Activated CD4-positive, alpha-beta T cell treated with anti-CD3 and anti-CD28 coated beads for 24 hours (primary cell): Measurements from ENCODE around the gene FAT1.
"Not testable (repeated sequence)": the region's sequence is repeated elsewhere in the genome, so short reads cannot be mapped to it uniquely, and the experiment has no call there.

Experiments
- DNase-seq, 2 donors: peaks; one replicate each; pipeline ENCODE4 v3.0.0-alpha.2; 2020; ENCODE audit warnings: low read depth in 2 of 2

The FAT1 gene

DNA sequence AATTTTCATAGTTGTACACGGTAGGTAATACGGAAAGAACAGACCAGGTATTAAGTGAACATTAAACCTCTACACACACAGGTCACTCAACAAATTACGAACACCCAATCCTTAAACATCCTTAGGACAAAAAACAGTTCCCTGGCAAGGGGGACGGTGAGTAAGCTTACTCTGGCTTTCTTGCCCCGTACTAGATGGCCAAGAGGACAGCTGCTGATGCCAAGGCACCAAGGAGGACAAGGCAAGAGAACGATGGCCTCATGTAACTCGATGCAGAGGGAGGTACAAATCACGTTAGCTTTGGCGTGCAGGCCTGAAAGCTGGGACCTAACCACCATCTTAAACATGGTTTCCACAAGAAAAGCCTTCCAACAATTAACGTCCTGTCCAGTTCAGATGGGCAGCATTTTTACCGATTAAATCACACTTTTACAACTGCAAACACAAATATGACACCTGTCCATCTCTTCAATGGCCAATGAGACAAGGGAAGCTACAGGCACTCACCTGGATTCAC lies 23.7 kb downstream of the FAT1 start:
- DNase-seq = no peak

DNA sequence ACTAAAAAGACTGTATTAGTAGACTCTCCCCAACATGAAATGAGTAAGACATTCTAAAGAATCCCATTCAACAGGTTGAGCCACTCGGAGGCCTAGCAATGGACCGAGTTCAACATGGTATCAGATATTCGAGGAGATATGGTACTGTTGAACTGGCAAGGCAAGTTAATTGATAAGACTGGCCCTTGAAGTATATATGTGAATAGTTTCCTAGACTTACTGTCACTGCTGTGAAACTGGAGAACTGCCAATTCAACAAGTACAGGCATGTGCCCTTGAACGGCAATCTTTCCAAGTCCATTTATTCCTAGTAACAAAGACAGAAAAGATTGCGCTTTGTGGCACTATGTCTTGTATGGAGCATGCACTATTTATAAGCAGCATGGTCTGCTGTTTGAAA lies 24.4 kb downstream of the FAT1 start:
- DNase-seq = no peak

GRCh38 chr4:186698525-186698924 lies 25.1 kb downstream of the FAT1 start:
- DNase-seq = no peak

DNA sequence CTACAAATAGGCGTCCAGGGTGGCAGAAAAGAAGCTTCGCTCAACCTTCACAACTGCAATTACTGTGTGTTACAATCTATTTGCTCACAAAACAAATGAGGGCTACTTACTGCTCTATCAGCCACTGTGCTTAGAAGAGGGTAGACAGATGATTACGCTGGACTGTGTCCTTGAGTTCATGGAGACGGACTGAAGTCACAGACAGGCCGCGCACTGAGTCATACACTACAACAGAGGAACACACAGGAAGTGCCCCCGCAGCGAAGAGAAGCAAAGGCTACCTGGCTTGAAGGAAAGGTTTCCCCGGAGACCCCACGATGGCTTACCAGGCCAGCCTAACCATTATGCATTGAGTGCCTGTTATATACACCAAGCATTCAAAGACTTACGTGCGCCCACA lies 25.6 kb downstream of the FAT1 start:
- DNase-seq = no peak

DNA sequence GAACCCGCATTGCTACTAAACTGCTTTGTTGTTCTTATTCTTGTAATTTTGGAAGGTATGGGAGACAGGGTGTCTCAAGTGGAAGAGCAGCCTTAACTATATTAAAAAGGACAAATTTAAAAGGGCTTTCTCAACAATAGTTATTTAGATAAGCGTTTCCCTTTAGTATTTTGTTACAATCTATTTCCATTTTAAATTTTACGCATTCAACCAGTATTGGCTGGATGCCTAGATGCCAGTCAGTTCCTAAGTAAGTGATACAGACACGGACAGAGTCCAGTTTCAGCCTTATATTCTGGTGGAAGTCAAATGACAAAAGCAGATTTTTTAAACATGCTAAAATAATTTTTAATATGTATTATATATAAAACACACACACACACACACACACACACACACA lies 28.3 kb downstream of the FAT1 start:
- DNase-seq = no peak

DNA sequence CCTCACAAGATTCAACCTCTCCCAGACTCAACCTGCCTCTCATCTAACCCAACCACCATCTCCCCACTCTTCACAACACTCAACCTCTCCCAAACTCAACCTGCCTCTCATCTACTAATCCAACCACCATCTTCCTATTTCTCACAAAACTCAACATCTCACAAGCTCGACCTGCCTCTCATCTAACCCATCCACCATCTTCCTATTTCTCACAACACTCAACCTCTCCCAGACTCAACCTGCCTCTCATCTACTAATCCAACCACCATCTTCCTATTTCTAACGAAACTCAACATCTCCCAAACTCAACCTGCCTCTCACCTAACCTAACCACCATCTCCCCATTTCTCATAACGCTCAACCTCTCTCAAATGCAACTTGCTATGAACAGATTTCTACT lies 29.8 kb downstream of the FAT1 start:
- no peak for DNase-seq

DNA sequence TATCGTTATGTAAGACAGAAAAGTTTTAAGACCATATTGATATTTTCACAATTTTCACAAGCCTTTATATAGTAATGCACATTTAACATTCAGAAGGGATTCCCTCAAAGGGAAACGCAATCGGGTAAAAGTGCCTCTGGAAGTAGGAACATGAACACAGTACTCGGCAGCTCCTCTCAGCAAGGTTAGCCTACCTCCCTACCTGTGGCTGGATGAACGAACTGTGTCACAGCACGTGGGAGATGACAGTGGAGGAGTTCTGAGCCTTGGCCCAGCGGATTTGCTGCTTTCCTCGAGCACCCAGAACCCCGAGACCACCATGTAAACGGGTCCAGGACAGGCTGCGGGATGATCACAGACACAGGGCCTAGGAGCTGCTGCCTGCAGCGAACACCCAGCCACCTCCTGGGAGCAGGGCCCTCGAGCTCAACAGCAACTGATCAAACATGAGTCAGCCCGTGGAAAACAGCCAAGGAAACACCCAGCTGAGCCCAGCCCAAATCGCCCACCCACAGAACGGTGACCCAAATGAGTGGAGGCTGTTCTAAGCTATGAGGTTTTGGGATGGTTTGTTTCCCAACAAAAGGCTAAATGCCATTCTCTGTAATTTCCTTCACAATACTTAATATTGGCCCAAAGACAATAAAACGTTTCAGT lies 30.4 kb downstream of the FAT1 start:
- DNase-seq = no peak

DNA sequence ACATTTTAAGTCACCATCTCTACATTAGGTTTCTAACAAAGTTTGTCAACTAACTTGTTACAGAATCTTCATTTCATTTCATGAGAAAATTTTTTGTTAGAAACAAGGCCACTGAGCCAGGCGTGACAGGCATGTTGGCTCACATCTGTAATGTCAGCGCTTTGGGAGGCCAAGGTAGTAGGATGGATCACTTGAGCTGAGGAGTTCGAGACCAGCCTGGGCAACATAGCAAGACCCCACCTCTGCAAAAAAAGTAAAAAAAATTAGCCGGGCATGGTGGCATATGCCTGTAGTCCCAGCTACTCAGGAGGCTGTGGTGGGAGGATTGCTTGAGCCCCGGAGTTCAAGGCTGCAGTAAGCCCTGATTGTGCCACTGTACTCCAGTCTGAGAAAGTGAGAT lies 32.3 kb downstream of the FAT1 start:
- no peak for DNase-seq

DNA sequence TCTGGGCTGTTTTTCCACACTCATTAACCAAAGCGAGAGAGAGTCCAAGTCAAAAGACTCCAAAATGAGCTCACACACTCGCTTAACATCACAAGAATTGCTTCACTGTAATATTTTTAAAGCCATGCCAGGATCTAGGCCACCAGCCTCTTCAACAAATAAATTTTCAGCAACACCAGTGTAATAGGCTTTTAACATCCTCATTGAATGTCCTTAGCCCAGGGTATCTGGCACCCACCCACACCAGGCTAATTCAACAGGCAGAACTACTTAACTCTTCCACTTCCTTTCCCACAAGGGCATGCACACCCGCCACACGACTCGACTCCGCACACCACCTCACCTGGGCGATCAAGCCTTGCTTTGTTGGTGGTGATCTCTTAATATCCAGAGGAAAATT lies 34.2 kb downstream of the FAT1 start:
- DNase-seq = no peak

- no peak for DNase-seq
These were observed 35.3 kb downstream of the FAT1 start for GRCh38 chr4:186688150-186688943.

DNA sequence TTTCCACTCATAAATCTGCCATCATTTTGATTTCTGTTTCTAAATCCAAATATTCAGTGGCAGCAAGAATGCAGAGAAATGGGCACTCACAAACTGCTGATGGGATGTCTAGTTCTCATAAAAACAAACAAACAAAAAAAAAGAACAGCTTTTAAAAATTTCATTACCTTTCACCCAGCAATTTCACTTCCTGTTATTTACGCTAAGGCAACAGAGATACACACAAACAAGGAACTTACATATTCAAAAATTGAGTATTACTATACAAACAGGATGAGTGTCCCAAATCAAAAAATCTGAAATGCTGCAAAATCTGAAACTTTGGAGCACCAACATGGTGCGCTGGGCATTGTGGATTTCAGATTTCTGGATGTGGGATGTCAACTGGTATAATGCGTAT lies 36.4 kb downstream of the FAT1 start:
- DNase-seq = no peak

DNA sequence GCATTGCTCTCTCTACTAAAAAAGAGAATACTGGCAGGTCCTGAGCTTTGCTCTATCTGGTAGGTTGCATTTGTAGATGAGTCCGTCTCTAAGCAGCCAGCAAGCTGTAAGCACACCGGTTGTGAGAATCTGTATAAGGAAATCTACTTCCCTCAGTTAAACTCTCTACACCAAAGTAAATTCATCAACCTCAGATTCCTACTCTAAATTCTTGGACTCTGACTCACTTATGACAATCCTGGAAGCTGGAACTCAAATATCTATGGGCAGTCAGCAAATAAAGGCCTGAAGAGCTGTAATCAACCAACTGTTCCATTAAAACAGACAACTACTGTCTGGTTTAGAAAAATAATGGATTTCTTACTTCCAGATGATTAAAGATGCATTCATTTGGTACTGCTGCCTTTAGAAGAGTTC lies 37.9 kb downstream of the FAT1 start:
- no peak for DNase-seq

- DNase-seq = no peak
These were observed 38.8 kb downstream of the FAT1 start for GRCh38 chr4:186684889-186685309.

DNA sequence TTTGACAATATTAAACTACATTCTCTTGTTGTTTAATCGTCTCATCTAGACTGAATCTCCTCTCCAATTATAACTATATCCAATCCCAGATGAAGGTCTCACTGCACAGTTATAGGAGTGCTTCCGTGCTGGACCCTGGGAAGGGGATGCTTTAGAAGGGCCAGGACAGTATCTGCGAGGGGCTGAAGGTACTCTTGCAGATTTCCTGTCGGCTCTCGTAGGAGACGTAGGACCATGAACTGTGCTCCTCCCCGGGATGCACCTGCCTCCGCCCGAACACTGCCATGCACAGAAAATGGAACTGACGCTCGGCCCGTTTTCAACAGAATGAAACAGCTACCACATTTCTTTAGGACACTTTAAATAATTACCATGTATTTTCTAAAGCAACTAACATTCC lies 39.4 kb downstream of the FAT1 start:
- DNase-seq = no peak

DNA sequence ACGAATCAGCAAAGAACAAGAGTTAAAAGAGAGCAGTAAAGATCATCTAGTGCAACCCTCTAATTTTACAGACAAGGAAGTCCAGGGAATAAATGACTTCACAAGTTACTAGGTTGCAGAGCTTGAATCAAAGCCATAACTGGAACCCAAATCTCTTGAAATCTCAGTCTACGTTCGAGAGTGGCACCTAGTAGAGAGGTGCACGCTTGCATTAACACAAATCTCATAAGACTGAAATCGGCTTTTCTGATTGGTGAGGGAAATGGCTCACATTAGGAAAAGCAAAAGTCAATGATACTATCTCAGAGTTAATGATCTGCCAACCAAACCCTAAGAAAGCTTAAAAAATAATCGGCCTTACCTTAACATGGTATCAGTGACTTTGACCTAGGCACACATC lies 43.0 kb downstream of the FAT1 start:
- DNase-seq = no peak

GRCh38 chr4:186676531-186677161 lies 47.0 kb downstream of the FAT1 start:
- DNase-seq = no peak

GRCh38 chr4:186669735-186670134 lies 53.9 kb downstream of the FAT1 start:
- no peak for DNase-seq

DNA sequence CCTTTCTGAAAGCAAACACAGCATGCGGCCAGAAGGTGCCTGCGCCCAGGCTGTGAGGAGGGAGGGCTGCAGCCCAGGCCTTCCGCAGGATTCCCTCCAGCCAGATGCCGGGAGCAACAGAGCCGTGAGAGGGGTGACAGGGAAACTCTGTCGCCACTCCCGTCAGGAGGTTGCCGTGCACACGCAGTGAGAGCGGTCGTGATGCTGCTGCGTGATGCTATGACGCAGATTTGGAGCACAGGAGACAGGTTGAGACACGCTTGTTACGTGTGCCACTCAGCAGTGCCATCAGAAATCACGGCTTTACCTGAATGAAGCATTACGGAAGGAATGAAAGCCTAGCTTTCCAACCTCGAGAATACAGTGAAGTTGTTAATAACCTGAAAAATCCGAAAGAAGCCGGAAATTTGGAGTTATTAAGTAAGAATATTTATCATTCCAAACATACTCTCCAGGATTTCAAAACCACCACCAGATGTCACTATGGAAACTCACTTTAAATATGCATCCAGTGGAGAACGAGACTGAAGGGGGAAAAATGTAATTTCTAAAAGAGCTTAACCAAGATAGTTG lies 54.4 kb downstream of the FAT1 start:
- DNase-seq = no peak

- no peak for DNase-seq
These were observed 56.9 kb downstream of the FAT1 start for GRCh38 chr4:186666750-186667149.

GRCh38 chr4:186666252-186666651 lies 57.4 kb downstream of the FAT1 start:
- DNase-seq = no peak

- DNase-seq = no peak
These were observed 63.3 kb downstream of the FAT1 start for GRCh38 chr4:186660403-186660802.

DNA sequence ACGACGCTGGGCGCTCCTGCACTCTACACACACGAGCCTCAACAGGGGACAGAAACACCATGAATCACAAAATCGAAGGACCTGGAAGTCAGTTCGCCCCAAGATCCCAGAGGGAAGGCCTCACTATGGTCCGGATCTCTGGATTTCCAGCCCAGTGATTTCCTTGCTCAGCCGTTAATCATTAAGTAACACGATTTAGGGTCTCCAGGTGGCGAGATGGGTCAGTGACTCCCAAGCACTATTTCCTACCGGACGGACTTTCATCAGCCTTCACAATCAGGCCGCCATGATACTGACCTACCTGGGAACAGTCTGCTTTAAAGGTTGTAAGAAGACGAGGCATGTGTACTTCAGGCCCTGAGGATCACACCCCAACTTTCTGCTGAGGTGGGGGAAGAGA lies 63.7 kb downstream of the FAT1 start:
- DNase-seq = no peak

GRCh38 chr4:186659456-186659855 lies 64.2 kb downstream of the FAT1 start:
- not testable (repeated sequence) for DNase-seq
